Loucy (cell line): ENCODE measurements around the gene ARCN1.

ENCODE experiments used
- CTCF ChIP-seq: fragments of 200-600 bp; sonication (generic); conservative IDR thresholded peaks from 2 replicates; pipeline ENCODE4 v1.5.1; 2014; ENCODE audit warnings: mild to moderate bottlenecking, antibody characterized with exemption, low read length
- EZH2phosphoT487 ChIP-seq: fragments of 200-600 bp; IDR thresholded peaks from 2 replicates; pipeline ENCODE4 v1.6.1; 2018; ENCODE audit warnings: antibody characterized with exemption, mild to moderate bottlenecking, moderate library complexity, borderline replicate concordance

GRCh38 chr11:118607401-118608359 lies 35.5 kb downstream of the ARCN1 start, which contains the start of gene PHLDB1:
- peak; percentile 33 for TF ChIP-seq CTCF
- TF ChIP-seq EZH2phosphoT487: no peak
